GM04503 (cell line): ENCODE results near the gene SLC38A10.

Experiments
- DNase-seq: peaks from one replicate; pipeline ENCODE4 v3.0.0-alpha.2; 2012; ENCODE audit warnings: low read depth

The SLC38A10 gene

GRCh38 chr17:81202318-81202717 is 92.8 kb downstream of the SLC38A10 start:
- no peak for DNase-seq

GRCh38 chr17:81200695-81201580 is 94.2 kb downstream of the SLC38A10 start:
- DNase-seq, result peak; percentile 23

- no peak for DNase-seq
Observed at GRCh38 chr17:81200201-81200600, 94.9 kb downstream of the SLC38A10 start.

GRCh38 chr17:81199482-81199830 is 95.7 kb downstream of the SLC38A10 start:
- DNase-seq, result no peak

GRCh38 chr17:81198826-81199481 is 96.2 kb downstream of the SLC38A10 start:
- DNase-seq, result no peak

GRCh38 chr17:81197831-81198490 is 97.1 kb downstream of the SLC38A10 start:
- no peak for DNase-seq

- no peak for DNase-seq
Observed at GRCh38 chr17:81197409-81197795, 97.7 kb downstream of the SLC38A10 start.

GRCh38 chr17:81196505-81197408 is 98.3 kb downstream of the SLC38A10 start:
- no peak for DNase-seq

- no peak for DNase-seq
Observed at GRCh38 chr17:81195941-81196495, 99.1 kb downstream of the SLC38A10 start.
